Activated B cell treated with CpG ODN at 0.5 μM for 24 hours (primary cell): ENCODE data around the gene KAZN. TPM values are rescaled to one million over a fixed set of nuclear protein-coding genes. Genes with fewer than 3 reads are reported as not detected.

Experiments used
- ATAC-seq: fragments of 200-7000 bp; cut with Tn5 transposase; one replicate; pipeline ENCODE4 v1.10.0; 2021; ENCODE audit warnings: low read depth, mild to moderate bottlenecking, moderate library complexity
- CTCF ChIA-PET: fragments of 350-600 bp; sonication (Branson Sonifier 250); formaldehyde crosslinking; loops from one replicate; lab custom pipeline; 2021; ENCODE audit warnings: antibody characterized with exemption; lab: Charles Lee
- POLR2A ChIA-PET: fragments of 350-600 bp; sonication (Branson Sonifier 250); formaldehyde crosslinking; loops from one replicate; lab custom pipeline; 2021; ENCODE audit warnings: antibody characterized with exemption; lab: Charles Lee
- DNase-seq: peaks from one replicate; pipeline ENCODE4 v3.0.0; 2022
- H3K27ac Mint-ChIP-seq: one replicate; pipeline ENCODE4 v1.8.0; 2020; ENCODE audit warnings: mixed read lengths
- H3K27me3 Mint-ChIP-seq: one replicate; pipeline ENCODE4 v1.8.0; 2021; ENCODE audit warnings: mixed read lengths
- H3K36me3 Mint-ChIP-seq: one replicate; pipeline ENCODE4 v1.8.0; 2021; ENCODE audit warnings: low read depth, mixed read lengths
- H3K4me1 Mint-ChIP-seq: one replicate; pipeline ENCODE4 v1.8.0; 2021; ENCODE audit warnings: mixed read lengths
- H3K4me3 Mint-ChIP-seq: one replicate; pipeline ENCODE4 v1.8.0; 2020; ENCODE audit warnings: mild to moderate bottlenecking, mixed read lengths
- H3K9me3 Mint-ChIP-seq: one replicate; pipeline ENCODE4 v1.8.0; 2020; ENCODE audit warnings: mixed read lengths
- intact Hi-C: fragments of 100-400 bp; cut with micrococcal nuclease; formaldehyde crosslinking; loops from one replicate; pipeline ENCODE4 v1.15.1; 2024
- total RNA-seq: library from RNA; stranded (reverse); gene quantifications from 2 replicates; pipeline ENCODE4 v1.2.3, GENCODE V29; 2022
- TF ChIP-seq, protein P1 (sequence below): fragments of 200-600 bp; IDR thresholded peaks from one replicate; pipeline ENCODE4 v1.8.0; 2022; ENCODE audit warnings: antibody characterized with exemption, mild to moderate bottlenecking

Gene KAZN
- total RNA-seq, 1 donor from 2014 or later = 0.73 TPM

DNA sequence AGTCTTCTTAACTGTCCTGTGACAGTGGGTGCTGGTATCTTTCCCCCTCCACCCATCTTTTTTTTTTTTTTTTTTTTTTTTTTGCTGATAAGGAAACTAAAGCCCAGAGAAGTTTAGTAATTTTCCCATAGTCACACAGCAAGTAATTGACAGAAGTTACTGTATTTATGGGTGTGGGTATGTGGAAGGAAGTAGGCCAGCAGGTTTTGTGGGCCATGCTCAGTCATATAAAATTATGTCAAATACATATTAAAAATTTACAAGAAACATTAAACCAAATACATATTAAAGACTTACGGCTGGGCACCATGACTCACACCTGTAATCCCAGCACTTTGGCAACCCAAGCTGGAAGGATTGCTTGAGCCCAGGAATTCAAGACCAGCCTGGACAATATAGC lies 51.5 kb downstream of the KAZN start:
- ATAC-seq (no peak), DNase-seq (no peak)
- CTCF ChIA-PET = no interaction called here
- Mint-ChIP-seq H3K4me3 (no peak overlapping the region), H3K27ac (no peak overlapping the region), H3K36me3 (no peaks in the 10 kb centered on the region), H3K27me3 (no peaks in the 10 kb centered on the region), H3K9me3 (peaks cover 8% of the 10 kb centered on the region), H3K4me1 (no peaks in the 10 kb centered on the region)
- intact Hi-C loops = no loop called here
- TF ChIP-seq, protein P1, sequence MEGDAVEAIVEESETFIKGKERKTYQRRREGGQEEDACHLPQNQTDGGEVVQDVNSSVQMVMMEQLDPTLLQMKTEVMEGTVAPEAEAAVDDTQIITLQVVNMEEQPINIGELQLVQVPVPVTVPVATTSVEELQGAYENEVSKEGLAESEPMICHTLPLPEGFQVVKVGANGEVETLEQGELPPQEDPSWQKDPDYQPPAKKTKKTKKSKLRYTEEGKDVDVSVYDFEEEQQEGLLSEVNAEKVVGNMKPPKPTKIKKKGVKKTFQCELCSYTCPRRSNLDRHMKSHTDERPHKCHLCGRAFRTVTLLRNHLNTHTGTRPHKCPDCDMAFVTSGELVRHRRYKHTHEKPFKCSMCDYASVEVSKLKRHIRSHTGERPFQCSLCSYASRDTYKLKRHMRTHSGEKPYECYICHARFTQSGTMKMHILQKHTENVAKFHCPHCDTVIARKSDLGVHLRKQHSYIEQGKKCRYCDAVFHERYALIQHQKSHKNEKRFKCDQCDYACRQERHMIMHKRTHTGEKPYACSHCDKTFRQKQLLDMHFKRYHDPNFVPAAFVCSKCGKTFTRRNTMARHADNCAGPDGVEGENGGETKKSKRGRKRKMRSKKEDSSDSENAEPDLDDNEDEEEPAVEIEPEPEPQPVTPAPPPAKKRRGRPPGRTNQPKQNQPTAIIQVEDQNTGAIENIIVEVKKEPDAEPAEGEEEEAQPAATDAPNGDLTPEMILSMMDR = no peak
- POLR2A ChIA-PET = no interaction called here

DNA sequence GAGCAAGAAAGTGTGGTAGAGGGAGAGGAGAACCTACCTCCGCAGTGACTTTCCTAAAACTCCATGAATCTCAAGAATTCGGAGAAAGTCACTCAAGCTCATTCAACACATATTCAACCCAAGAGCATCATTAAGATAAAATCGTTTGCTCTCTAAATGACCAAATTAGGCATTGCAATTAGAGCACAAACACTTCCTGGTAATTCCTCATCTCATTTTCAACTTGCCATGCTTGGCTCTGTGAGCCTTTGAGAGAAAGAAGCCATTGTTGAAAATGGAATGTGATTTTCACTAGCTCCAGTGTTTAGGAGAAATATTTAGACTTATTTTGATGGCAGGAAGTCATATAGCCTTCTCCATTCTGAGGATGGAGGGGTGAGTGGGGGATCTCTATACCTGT lies 52.5 kb downstream of the KAZN start:
- no peaks in the 10 kb centered on the region for H3K9me3 Mint-ChIP-seq
- TF ChIP-seq, protein P1 = no peak
- intact Hi-C loops = no loop called here
- ChIA-PET POLR2A (no interaction called here), CTCF (no interaction called here)
- no peak overlapping the region for H3K27ac Mint-ChIP-seq
- no peaks in the 10 kb centered on the region for H3K36me3 Mint-ChIP-seq
- H3K4me3 Mint-ChIP-seq = no peak overlapping the region
- DNase-seq (no peak), ATAC-seq (no peak)
- no peaks in the 10 kb centered on the region for H3K4me1 Mint-ChIP-seq
- H3K27me3 Mint-ChIP-seq = no peaks in the 10 kb centered on the region

DNA sequence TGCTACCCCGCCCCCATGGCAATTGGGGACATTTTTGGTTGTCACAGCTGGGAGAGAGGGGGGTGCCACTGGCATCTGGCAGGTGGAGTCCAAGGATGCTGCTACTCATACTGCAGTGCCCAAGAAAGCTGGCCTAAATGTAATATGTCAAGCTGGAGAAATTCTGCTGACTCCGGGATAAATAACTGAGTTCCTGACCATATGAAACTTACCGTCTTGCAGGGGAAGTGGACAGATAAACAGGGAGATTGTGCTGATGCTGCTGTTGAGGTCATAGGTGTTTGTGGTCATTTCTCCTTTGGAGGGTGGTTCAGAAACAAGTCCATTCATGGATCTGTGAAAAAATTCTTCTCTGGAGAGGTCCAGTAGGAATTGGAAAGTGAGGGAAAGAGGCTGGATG lies 54.4 kb downstream of the KAZN start:
- DNase-seq (no peak), ATAC-seq (no peak)
- Mint-ChIP-seq H3K4me3 (no peak overlapping the region), H3K27me3 (no peaks in the 10 kb centered on the region), H3K4me1 (no peaks in the 10 kb centered on the region), H3K36me3 (no peaks in the 10 kb centered on the region), H3K27ac (no peak overlapping the region), H3K9me3 (no peaks in the 10 kb centered on the region)
- ChIA-PET POLR2A (no interaction called here), CTCF (no interaction called here)
- TF ChIP-seq, protein P1 = no peak
- intact Hi-C loops = no loop called here

DNA sequence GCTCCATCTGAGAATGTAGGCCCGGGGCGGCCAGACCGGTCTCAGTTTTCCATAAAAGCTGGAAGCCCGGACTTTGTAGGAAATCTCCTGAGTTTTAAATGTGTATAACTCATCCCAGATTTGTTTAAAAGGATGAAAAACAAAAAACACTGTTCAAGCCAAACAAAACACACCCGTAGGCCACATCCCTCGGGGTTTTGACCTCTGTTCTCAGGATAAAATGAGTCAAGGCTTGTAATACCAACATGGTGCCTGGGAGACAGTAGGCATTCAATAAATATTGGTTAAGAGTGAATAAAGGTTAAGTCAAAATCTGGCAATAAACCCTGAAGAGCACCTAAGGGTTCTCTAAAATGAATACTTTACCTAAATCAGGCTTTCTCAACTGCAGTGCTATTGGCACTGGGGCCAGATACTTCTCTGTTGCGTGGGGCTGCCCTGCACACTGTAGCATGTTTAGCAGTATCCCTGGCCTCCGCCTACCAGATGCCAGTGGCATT lies 55.0 kb downstream of the KAZN start:
- H3K36me3 Mint-ChIP-seq = no peaks in the 10 kb centered on the region
- no peak overlapping the region for H3K27ac Mint-ChIP-seq
- no peaks in the 10 kb centered on the region for H3K4me1 Mint-ChIP-seq
- DNase-seq (no peak), ATAC-seq (no peak)
- POLR2A ChIA-PET = no interaction called here
- H3K4me3 Mint-ChIP-seq = no peak overlapping the region
- no peaks in the 10 kb centered on the region for H3K27me3 Mint-ChIP-seq
- CTCF ChIA-PET = no interaction called here
- TF ChIP-seq, protein P1 = no peak
- intact Hi-C loops = no loop called here
- no peaks in the 10 kb centered on the region for H3K9me3 Mint-ChIP-seq

DNA sequence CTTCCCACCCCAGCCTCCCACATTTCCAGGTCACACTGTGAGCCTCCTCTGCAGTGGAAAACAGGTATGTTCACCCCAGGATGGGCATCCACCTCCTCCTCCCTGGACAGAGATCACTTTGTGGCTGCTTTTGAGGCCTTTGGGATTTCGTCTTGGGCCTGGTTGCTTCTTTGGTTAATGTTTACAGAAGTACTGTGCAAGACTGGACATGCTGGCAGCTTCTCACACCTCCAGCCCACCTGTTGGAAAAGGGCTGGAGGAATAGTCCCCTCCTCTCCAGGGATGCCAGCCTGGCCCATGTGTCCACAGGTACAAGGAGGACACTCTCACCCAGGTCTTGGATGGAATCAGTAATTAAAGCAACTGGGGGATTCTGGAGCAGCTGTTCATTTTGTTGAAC lies 56.1 kb downstream of the KAZN start:
- TF ChIP-seq, protein P1 = no peak
- Mint-ChIP-seq H3K36me3 (no peaks in the 10 kb centered on the region), H3K4me3 (no peak overlapping the region), H3K4me1 (no peaks in the 10 kb centered on the region), H3K27me3 (no peaks in the 10 kb centered on the region), H3K9me3 (no peaks in the 10 kb centered on the region), H3K27ac (no peak overlapping the region)
- ChIA-PET POLR2A (no interaction called here), CTCF (no interaction called here)
- no peak for ATAC-seq
- intact Hi-C loops = no loop called here
- no peak for DNase-seq
